GM12891 (cell line): ENCODE data around the gene PYGO1. TPM values are rescaled to one million over a fixed set of nuclear protein-coding genes. Genes with fewer than 3 reads are reported as not detected.
A peak's percentile ranks its signal among the peaks of the same experiment; 100 is the strongest.

Experiments used
- DNase-seq: peaks from one replicate; pipeline ENCODE4 v3.0.0; 2011; ENCODE audit warnings: low spot score; ENCODE audit not compliant: insufficient read length
- FAIRE-seq: peaks from 2 replicates; lab custom pipeline; 2011; peaks lifted over from hg19 to GRCh38; lab: Jason Lieb, UNC
- PAX5 ChIP-seq: IDR thresholded peaks from 2 replicates; pipeline ENCODE4 v1.6.1; 2011; ENCODE audit warnings: low read length, moderate library complexity, mild to moderate bottlenecking; ENCODE audit not compliant: insufficient read depth, severe bottlenecking
- POLR2A ChIP-seq: IDR thresholded peaks from 2 replicates; pipeline ENCODE4 v1.6.1; 2011; ENCODE audit warnings: low read depth, low read length, control low read depth
- POLR2AphosphoS5 ChIP-seq: IDR thresholded peaks from 2 replicates; pipeline ENCODE4 v1.6.1; 2011; ENCODE audit warnings: low read depth, low read length, control low read depth
- POU2F2 ChIP-seq: IDR thresholded peaks from 2 replicates; pipeline ENCODE4 v1.6.1; 2011; ENCODE audit warnings: low read depth, mild to moderate bottlenecking, control low read depth, low read length, moderate library complexity
- SPI1 ChIP-seq: IDR thresholded peaks from 2 replicates; pipeline ENCODE4 v1.6.1; 2011; ENCODE audit warnings: low read depth, low read length, control low read depth
- TAF1 ChIP-seq: IDR thresholded peaks from 2 replicates; pipeline ENCODE4 v1.6.1; 2011; ENCODE audit warnings: low read depth, low read length, control low read depth
- polyA plus RNA-seq: library from polyadenylated mRNA; unstranded; fragments of >200 nt; gene quantifications from one replicate; pipeline ENCODE4 v1.2.1, GENCODE V29; 2012; ENCODE audit warnings: low read depth, missing spikeins, inconsistent platforms; ENCODE audit not compliant: missing spikeins

The PYGO1 gene
- polyA plus RNA-seq, result not detected

- no peak for TF ChIP-seq TAF1
- no peak for TF ChIP-seq POLR2A
- no peak for TF ChIP-seq POLR2AphosphoS5
- TF ChIP-seq SPI1, result no peak
- no peak for TF ChIP-seq POU2F2
- TF ChIP-seq PAX5, result no peak
- peak; percentile 59 for DNase-seq
- FAIRE-seq, result no peak
Measured at GRCh38 chr15:55588070-55588814, at the start of gene PYGO1. PYGO1 (minus strand) TSS chr15:55588345; CDS start chr15:55587883, 462 bp downstream.

- DNase-seq (no peak), FAIRE-seq (no peak)
- TF ChIP-seq POLR2A (no peak), SPI1 (no peak), POU2F2 (no peak), POLR2AphosphoS5 (no peak), PAX5 (no peak), TAF1 (no peak)
Measured at GRCh38 chr15:55637086-55637485, 48.9 kb upstream of the PYGO1 start.

GRCh38 chr15:55633731-55634130 is 45.6 kb upstream of the PYGO1 start:
- DNase-seq (no peak), FAIRE-seq (no peak)
- no peak for TF ChIP-seq PAX5
- TF ChIP-seq POLR2AphosphoS5, result no peak
- TF ChIP-seq POU2F2, result no peak
- TF ChIP-seq TAF1, result no peak
- no peak for TF ChIP-seq POLR2A
- no peak for TF ChIP-seq SPI1

GRCh38 chr15:55632434-55632833 is 44.3 kb upstream of the PYGO1 start:
- DNase-seq (no peak), FAIRE-seq (no peak)
- TF ChIP-seq POU2F2, result no peak
- no peak for TF ChIP-seq POLR2AphosphoS5
- TF ChIP-seq PAX5, result no peak
- no peak for TF ChIP-seq TAF1

GRCh38 chr15:55630858-55631257 is 42.7 kb upstream of the PYGO1 start:
- no peak for TF ChIP-seq PAX5
- no peak for TF ChIP-seq POU2F2
- no peak for TF ChIP-seq POLR2AphosphoS5
- no peak for TF ChIP-seq POLR2A
- DNase-seq, result no peak
- FAIRE-seq, result no peak

GRCh38 chr15:55628369-55628730 is 40.2 kb upstream of the PYGO1 start:
- FAIRE-seq (no peak), DNase-seq (no peak)
- TF ChIP-seq POU2F2 (no peak), SPI1 (no peak), POLR2A (no peak), POLR2AphosphoS5 (no peak), PAX5 (no peak)

- DNase-seq (no peak), FAIRE-seq (no peak)
- TF ChIP-seq POU2F2 (no peak), POLR2AphosphoS5 (no peak), POLR2A (no peak), TAF1 (no peak), SPI1 (no peak), PAX5 (no peak)
Measured at GRCh38 chr15:55627730-55628368, 39.7 kb upstream of the PYGO1 start.

GRCh38 chr15:55619783-55620182 is 31.6 kb upstream of the PYGO1 start:
- FAIRE-seq, result no peak
- no peak for DNase-seq
- TF ChIP-seq SPI1 (no peak), POLR2A (no peak), POLR2AphosphoS5 (no peak), TAF1 (no peak), PAX5 (no peak), POU2F2 (no peak)

GRCh38 chr15:55618387-55618786 is 30.2 kb upstream of the PYGO1 start:
- no peak for TF ChIP-seq TAF1
- no peak for TF ChIP-seq POLR2AphosphoS5
- TF ChIP-seq POLR2A, result no peak
- no peak for TF ChIP-seq PAX5
- no peak for TF ChIP-seq POU2F2
- TF ChIP-seq SPI1, result no peak
- FAIRE-seq (no peak), DNase-seq (no peak)

GRCh38 chr15:55615445-55615844 is 27.3 kb upstream of the PYGO1 start:
- TF ChIP-seq POLR2A (no peak), PAX5 (no peak), TAF1 (no peak), POU2F2 (no peak), POLR2AphosphoS5 (no peak), SPI1 (no peak)
- no peak for FAIRE-seq
- no peak for DNase-seq
